Brain microvascular endothelial cell (primary cell): ENCODE measurements around the gene CCDC38.

Experiments
- DNase-seq: peaks from one replicate; pipeline ENCODE4 v3.0.0-alpha.2; 2020
- H3K27ac ChIP-seq: fragments of 250-450 bp; sonication (Bioruptor Pico); 2 replicates; pipeline ENCODE4 v1.5.1; 2020; ENCODE audit warnings: mild to moderate bottlenecking, moderate library complexity
- H3K27me3 ChIP-seq: fragments of 250-450 bp; sonication (Bioruptor Pico); replicated peaks from 2 replicates; pipeline ENCODE4 v1.5.1; 2020; ENCODE audit warnings: mild to moderate bottlenecking
- H3K36me3 ChIP-seq: fragments of 250-450 bp; sonication (Bioruptor Pico); replicated peaks from 2 replicates; pipeline ENCODE4 v1.5.1; 2020; ENCODE audit warnings: mild to moderate bottlenecking
- H3K4me3 ChIP-seq: 2 replicates; pipeline ENCODE4 v1.5.1; 2011; ENCODE audit warnings: low read depth, mild to moderate bottlenecking, control low read depth, low read length, moderate library complexity
- CTCF ChIP-seq: IDR thresholded peaks from 2 replicates; pipeline ENCODE4 v1.5.1; 2011; ENCODE audit warnings: low read depth, mild to moderate bottlenecking, moderate library complexity, low read length, control low read depth, inconsistent platforms; ENCODE audit errors: missing control alignments
- in situ Hi-C: cut with HindIII; loops from 2 replicates; pipeline ENCODE4 v1.10.0; 2017; ENCODE audit warnings: low sequenced_read_pairs, low pct_ligation_motif_present

CCDC38 gene

GRCh38 chr12:95956557-95957145 lies 14.2 kb upstream of the CCDC38 start:
- DNase-seq = no peak
- no peak for TF ChIP-seq CTCF
- in situ Hi-C loops = no loop called here
- no peak overlapping the region for H3K27ac ChIP-seq
- no peak overlapping the region for H3K4me3 ChIP-seq
- H3K27me3 ChIP-seq = peaks cover 5% of the 10 kb centered on the region
- H3K36me3 ChIP-seq = no peaks in the 10 kb centered on the region

GRCh38 chr12:95955549-95956159 lies 13.2 kb upstream of the CCDC38 start:
- TF ChIP-seq CTCF = no peak

GRCh38 chr12:95953000-95953399 lies 10.6 kb upstream of the CCDC38 start:
- in situ Hi-C loops = no loop called here
- Histone ChIP-seq H3K4me3 (no peak overlapping the region), H3K36me3 (no peaks in the 10 kb centered on the region), H3K27me3 (peaks cover 9% of the 10 kb centered on the region), H3K27ac (no peak overlapping the region)
- DNase-seq = no peak
- no peak for TF ChIP-seq CTCF

More at GRCh38 chr12:95955549-95956159, 13.2 kb upstream of the CCDC38 start:
- in situ Hi-C loops = no loop called here
- no peak overlapping the region for H3K27ac ChIP-seq
- H3K4me3 ChIP-seq = no peak overlapping the region
- peaks cover 5% of the 10 kb centered on the region for H3K27me3 ChIP-seq
- no peak for DNase-seq
- H3K36me3 ChIP-seq = no peaks in the 10 kb centered on the region

- no peak overlapping the region for H3K4me3 ChIP-seq
- no peaks in the 10 kb centered on the region for H3K36me3 ChIP-seq
- peaks cover 9% of the 10 kb centered on the region for H3K27me3 ChIP-seq
- no peak for TF ChIP-seq CTCF
- in situ Hi-C loops = no loop called here
- H3K27ac ChIP-seq = no peak overlapping the region
- DNase-seq = no peak
These were observed 9.1 kb upstream of the CCDC38 start for GRCh38 chr12:95951515-95951914.

- DNase-seq = no peak
- H3K27ac ChIP-seq = no peak overlapping the region
- in situ Hi-C loops = no loop called here
- no peak overlapping the region for H3K4me3 ChIP-seq
- no peak for TF ChIP-seq CTCF
- no peaks in the 10 kb centered on the region for H3K36me3 ChIP-seq
- H3K27me3 ChIP-seq = peaks cover 14% of the 10 kb centered on the region
These were observed 7.2 kb upstream of the CCDC38 start for GRCh38 chr12:95949477-95950206.
